Neural cell (in vitro differentiated cells): ENCODE measurements around the gene IGFBP4.

Source experiments
- CTCF ChIP-seq: fragments of 450-650 bp; IDR thresholded peaks from 2 replicates; pipeline ENCODE4 v1.5.1; 2014; ENCODE audit warnings: antibody characterized with exemption, mild to moderate bottlenecking, moderate library complexity; ENCODE audit not compliant: poor library complexity, severe bottlenecking
- POLR2AphosphoS5 ChIP-seq: IDR thresholded peaks from 2 replicates; pipeline ENCODE4 v1.6.1; 2012
- RAD21 ChIP-seq: fragments of 450-650 bp; conservative IDR thresholded peaks from 2 replicates; pipeline ENCODE4 v1.6.1; 2014; ENCODE audit warnings: antibody characterized with exemption, mild to moderate bottlenecking, moderate library complexity
- SMC3 ChIP-seq: fragments of 450-650 bp; conservative IDR thresholded peaks from 2 replicates; pipeline ENCODE4 v1.6.1; 2014; ENCODE audit warnings: antibody characterized with exemption, mild to moderate bottlenecking, moderate library complexity; ENCODE audit not compliant: poor library complexity
- TAF1 ChIP-seq: IDR thresholded peaks from 2 replicates; pipeline ENCODE4 v1.6.1; 2012; ENCODE audit warnings: low read depth

- TF ChIP-seq SMC3: no peak
- no peak for TF ChIP-seq CTCF
- no peak for TF ChIP-seq TAF1
- no peak for TF ChIP-seq POLR2AphosphoS5
- no peak for TF ChIP-seq RAD21
Measured at GRCh38 chr17:40470932-40471828, 27.9 kb downstream of the IGFBP4 start.
